NCI-H524 (cell line): ENCODE measurements around the gene STRA8.

Experiments used
- DNase-seq, 2 experiments: peaks; one replicate each; lab custom pipeline; 2025; lab: John Stamatoyannopoulos, UW

Gene STRA8, protein sequence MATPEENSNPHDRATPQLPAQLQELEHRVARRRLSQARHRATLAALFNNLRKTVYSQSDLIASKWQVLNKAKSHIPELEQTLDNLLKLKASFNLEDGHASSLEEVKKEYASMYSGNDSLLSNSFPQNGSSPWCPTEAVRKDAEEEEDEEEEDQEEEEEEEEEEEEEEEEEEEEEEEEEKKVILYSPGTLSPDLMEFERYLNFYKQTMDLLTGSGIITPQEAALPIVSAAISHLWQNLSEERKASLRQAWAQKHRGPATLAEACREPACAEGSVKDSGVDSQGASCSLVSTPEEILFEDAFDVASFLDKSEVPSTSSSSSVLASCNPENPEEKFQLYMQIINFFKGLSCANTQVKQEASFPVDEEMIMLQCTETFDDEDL

DNA sequence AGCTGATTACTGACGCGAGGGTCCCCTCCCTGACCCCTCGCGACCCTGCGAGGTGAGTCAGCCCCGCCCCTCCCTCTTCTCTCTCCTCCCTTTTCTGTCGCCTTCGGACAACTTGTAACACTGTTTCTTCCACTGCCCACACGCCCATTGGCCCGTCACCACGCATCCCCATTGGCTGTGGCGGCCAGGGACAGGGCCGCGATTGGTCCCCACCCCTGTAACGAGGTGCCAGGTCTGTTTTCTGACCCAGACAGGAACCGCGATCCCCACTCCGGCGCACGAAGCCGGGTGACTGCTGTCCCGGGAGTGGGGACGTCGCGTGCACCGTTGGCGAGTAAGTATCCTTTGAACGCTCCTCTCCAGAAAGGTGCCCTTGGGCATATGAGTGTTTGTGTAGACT lies at the start of gene STRA8:
STRA8 (plus strand) TSS at position 269 of the 400 bp plus-strand sequence. CDS start 6,687 bp downstream, outside the sequence.
- DNase-seq = no peak

GRCh38 chr7:135184254-135184841 lies 49.3 kb upstream of the STRA8 start:
- DNase-seq = no peak

DNA sequence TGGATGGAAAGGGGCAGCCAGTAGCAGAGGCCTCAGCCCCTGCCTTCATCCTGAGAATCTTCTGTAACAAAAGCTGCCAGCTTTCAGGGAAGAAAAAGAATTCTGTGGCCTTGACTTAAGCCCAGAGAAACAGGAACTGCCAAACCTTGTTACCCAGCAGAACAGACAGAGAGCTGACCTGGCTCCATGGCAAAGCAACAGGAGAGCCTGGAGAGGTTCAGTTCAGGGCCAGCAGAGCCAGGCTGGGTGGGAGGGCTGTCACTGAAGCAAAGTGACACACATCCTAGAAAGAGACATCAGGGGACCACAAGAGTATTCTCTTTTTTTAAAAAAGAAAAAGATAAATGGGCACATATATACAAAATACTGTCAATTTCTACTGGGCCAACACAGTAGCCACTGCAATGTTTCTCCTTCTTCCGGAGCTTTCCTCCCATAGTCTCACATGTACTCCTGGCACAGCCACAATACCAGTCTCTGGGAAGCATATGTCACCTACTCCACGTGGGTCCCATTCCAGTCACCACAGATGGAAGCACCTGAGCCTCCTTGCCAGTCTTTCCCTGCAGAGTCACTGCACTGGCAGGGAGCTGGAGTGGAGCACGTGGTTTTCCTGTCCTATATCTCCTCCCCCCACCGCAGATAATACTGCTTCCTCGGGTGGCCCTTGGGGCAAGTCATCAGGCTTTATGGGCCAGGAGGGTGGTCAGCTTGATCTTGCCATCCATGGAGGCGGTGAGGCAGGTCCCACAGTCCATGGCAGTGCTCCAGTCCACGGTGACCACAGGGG lies 48.0 kb upstream of the STRA8 start:
- DNase-seq = no peak

- DNase-seq = no peak
These were observed 47.4 kb upstream of the STRA8 start for GRCh38 chr7:135186261-135186540.

- DNase-seq = no peak
These were observed 46.8 kb upstream of the STRA8 start for GRCh38 chr7:135186841-135187253.

- no peak for DNase-seq
These were observed 45.2 kb upstream of the STRA8 start for GRCh38 chr7:135188298-135188984.

GRCh38 chr7:135189221-135189662 lies 44.4 kb upstream of the STRA8 start:
- DNase-seq = no peak

GRCh38 chr7:135189961-135190360 lies 43.7 kb upstream of the STRA8 start:
- DNase-seq = no peak

DNA sequence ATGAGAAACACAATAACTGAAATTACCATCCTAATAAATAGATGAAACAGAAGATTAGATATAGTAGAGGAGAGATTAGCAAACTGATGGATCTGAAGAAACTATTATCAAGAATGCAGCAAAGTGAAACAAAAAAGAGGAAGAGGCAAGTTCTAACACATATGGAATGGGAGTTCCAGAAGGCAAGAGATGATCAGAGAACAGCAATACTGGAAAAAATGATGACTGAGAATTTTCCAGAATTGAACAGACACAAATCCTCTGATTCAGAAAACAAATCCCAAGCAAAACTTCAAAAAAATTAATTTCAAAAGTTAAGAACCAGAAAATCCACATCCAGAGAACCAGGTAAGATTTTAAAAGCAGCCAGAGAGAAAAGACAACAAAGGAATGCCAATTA lies 42.9 kb upstream of the STRA8 start:
- no peak for DNase-seq

- DNase-seq = no peak
These were observed 40.6 kb upstream of the STRA8 start for GRCh38 chr7:135192914-135193536.

- no peak for DNase-seq
These were observed 40.0 kb upstream of the STRA8 start for GRCh38 chr7:135193615-135194081.

DNA sequence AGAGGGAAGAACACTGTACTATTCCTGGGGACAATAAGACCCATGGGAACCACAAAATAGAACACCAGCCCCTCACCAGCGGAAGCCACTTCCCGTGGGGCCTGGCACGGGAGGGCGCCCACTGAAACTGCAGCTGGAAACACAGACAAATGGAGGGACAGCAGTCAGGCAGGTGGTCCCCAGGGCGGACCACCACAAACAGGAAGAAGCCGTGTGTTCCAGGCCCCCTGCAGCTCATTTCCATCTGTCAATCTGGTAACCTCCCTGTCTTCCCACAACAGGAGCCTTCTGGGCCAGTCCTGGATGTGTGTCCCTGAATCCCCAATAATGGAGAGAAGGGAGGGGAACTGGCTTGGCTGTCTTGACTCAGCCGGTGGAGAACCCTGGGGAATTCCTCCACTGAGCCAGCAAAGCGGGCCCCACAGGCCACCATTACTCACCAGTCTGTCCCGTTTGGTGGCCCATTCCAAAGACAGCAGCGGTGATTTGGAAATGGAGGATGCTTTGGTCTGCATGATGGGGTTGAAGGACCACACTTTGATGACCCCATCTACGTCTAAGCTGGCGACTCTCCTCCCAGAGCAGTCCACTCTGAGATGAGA lies 39.0 kb upstream of the STRA8 start:
- no peak for DNase-seq

DNA sequence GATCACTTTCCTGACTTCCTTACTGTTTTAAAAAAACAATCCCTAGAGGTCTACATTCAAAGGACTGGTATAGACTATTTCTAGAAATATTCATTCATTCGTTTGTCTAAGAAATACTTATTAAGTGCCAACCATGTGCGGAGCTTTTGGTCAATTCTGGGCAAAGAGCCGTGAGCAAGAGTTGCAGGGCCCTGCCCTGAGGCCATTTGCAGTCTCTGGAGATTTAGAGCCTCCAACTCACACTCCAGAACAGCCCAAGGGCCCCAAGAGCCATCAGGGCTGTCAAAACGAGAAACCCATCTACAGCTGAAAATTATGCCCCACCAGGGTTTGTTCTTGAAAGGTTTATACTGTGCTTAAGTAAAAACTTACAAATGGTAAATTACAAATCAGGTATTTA lies 38.5 kb upstream of the STRA8 start:
- no peak for DNase-seq

GRCh38 chr7:135195968-135196629 lies 37.5 kb upstream of the STRA8 start:
- DNase-seq = no peak

- no peak for DNase-seq
These were observed 36.3 kb upstream of the STRA8 start for GRCh38 chr7:135197343-135197742.

GRCh38 chr7:135197906-135198655 lies 35.6 kb upstream of the STRA8 start:
- no peak for DNase-seq

DNA sequence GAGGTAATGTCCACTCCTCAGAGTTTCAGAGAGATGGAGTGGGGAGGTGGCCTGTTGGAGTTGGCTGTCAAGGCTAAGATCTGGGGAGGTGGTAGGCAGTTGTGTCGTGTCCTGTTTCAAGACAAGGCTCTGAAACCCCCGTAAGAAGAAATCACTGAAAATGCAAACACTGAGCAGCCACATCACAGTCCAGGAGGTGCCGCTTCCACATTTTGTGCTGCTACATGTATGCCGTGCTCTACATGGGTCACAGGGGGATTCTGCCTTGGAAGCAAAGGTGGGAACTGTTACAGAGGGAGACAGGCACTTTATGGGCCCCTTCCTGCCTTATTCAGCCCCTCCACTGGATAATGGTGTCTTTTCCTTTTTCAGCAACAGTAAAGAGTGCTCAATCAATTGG lies 34.2 kb upstream of the STRA8 start:
- no peak for DNase-seq

DNA sequence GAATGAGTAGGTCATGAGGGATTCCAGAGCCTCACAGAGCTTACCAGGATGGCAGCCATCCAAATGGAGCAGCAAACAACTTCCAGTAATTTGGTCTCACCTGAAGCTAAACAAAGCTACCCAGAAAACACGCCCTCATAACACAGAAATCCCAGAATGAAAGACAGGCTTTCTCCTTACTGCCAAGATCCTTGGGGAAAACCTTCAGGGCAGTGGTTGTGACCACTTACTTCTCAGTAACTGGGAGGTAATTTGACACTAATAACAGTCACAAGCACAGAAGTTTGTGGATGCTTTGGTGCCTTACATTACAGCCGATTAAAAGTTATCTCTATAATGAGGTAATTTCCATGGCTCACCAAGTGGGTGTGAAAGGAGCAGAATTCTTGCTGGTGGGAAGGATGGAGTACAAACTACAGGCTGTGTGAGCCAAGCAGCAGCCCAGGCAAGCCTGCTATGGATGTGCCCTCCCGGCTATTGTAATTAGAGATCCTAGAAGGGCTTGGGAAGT lies 32.8 kb upstream of the STRA8 start:
- DNase-seq = no peak

DNA sequence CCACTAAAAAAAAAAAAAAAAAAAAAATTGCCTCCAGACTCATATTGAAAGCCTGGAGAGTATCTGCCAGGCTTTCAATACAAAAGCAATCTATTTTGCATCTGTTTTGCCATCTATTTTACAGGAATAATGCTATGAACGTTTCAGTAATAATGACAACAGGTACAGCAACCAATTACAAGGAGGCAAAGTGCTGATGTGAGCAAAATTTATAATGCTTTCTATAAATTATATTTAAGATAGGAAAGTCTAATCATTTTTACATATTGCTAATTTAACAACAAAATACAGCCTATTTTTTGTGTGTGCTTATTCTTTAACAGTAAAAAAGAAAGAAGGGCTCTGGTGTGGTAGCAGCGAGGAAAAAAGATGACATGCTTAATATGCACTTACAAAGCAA lies 32.3 kb upstream of the STRA8 start:
- no peak for DNase-seq

- DNase-seq = no peak
These were observed 29.3 kb upstream of the STRA8 start for GRCh38 chr7:135204341-135204749.
